Measurements from ENCODE around the gene ELOVL4. TPM values are rescaled to one million over a fixed set of nuclear protein-coding genes. Genes with fewer than 3 reads are reported as not detected.

The ELOVL4 gene
- total RNA-seq, 1 experiment from 2014 or later = 8.5 TPM

GRCh38 chr6:79869600-79870084 is 77.7 kb downstream of the ELOVL4 start (continued):
- no peak for TF ChIP-seq ZNF671 (CRISPR knock-in tag; IDR thresholded peaks at IDR 0.05)
- no peak for TF ChIP-seq ESRRA (CRISPR knock-in tag; IDR thresholded peaks at IDR 0.05; ENCODE audit: borderline replicate concordance)
- TF ChIP-seq CREM (CRISPR knock-in tag; IDR thresholded peaks at IDR 0.05) = no peak
- TF ChIP-seq TEAD4 (CRISPR knock-in tag; IDR thresholded peaks at IDR 0.05) = no peak
- no peak for TF ChIP-seq RELA (CRISPR knock-in tag; IDR thresholded peaks at IDR 0.05; ENCODE audit: borderline replicate concordance)
- TF ChIP-seq, protein P1, sequence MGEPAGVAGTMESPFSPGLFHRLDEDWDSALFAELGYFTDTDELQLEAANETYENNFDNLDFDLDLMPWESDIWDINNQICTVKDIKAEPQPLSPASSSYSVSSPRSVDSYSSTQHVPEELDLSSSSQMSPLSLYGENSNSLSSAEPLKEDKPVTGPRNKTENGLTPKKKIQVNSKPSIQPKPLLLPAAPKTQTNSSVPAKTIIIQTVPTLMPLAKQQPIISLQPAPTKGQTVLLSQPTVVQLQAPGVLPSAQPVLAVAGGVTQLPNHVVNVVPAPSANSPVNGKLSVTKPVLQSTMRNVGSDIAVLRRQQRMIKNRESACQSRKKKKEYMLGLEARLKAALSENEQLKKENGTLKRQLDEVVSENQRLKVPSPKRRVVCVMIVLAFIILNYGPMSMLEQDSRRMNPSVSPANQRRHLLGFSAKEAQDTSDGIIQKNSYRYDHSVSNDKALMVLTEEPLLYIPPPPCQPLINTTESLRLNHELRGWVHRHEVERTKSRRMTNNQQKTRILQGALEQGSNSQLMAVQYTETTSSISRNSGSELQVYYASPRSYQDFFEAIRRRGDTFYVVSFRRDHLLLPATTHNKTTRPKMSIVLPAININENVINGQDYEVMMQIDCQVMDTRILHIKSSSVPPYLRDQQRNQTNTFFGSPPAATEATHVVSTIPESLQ (CRISPR knock-in tag; IDR thresholded peaks at IDR 0.05) = no peak
- no peak for TF ChIP-seq OVOL2 (CRISPR knock-in tag; IDR thresholded peaks at IDR 0.05; ENCODE audit: borderline replicate concordance)
- TF ChIP-seq JUN (CRISPR knock-in tag; IDR thresholded peaks at IDR 0.05) = no peak
- 0 out of 2 replicates have a peak, but pooled peaks have one; percentile 23 for TF ChIP-seq FOXP4 (CRISPR knock-in tag; IDR thresholded peaks at IDR 0.05)
- TF ChIP-seq TP53 (CRISPR knock-in tag; IDR thresholded peaks at IDR 0.05) = no peak
- TF ChIP-seq, protein P2, sequence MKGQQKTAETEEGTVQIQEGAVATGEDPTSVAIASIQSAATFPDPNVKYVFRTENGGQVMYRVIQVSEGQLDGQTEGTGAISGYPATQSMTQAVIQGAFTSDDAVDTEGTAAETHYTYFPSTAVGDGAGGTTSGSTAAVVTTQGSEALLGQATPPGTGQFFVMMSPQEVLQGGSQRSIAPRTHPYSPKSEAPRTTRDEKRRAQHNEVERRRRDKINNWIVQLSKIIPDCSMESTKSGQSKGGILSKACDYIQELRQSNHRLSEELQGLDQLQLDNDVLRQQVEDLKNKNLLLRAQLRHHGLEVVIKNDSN (CRISPR knock-in tag; IDR thresholded peaks at IDR 0.05) = no peak
- TF ChIP-seq IRF2 (CRISPR knock-in tag; IDR thresholded peaks at IDR 0.05; ENCODE audit: borderline replicate concordance, low read depth) = no peak
- TF ChIP-seq HMGA2 (CRISPR knock-in tag; IDR thresholded peaks at IDR 0.05) = no peak
- peak; percentile 91 for TF ChIP-seq CTCF (IDR thresholded peaks at IDR 0.05)
- TF ChIP-seq ZNF317 (CRISPR knock-in tag; IDR thresholded peaks at IDR 0.05; ENCODE audit: borderline replicate concordance, low read depth) = no peak
- TF ChIP-seq, protein P3, sequence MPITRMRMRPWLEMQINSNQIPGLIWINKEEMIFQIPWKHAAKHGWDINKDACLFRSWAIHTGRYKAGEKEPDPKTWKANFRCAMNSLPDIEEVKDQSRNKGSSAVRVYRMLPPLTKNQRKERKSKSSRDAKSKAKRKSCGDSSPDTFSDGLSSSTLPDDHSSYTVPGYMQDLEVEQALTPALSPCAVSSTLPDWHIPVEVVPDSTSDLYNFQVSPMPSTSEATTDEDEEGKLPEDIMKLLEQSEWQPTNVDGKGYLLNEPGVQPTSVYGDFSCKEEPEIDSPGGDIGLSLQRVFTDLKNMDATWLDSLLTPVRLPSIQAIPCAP (CRISPR knock-in tag; IDR thresholded peaks at IDR 0.05) = no peak
- TF ChIP-seq ZNF532 (CRISPR knock-in tag; IDR thresholded peaks at IDR 0.05; ENCODE audit: borderline replicate concordance) = no peak
- TF ChIP-seq ETV6 (CRISPR knock-in tag; IDR thresholded peaks at IDR 0.05) = no peak; the same call in 1 of the 2 replicates
- TF ChIP-seq, protein P4, sequence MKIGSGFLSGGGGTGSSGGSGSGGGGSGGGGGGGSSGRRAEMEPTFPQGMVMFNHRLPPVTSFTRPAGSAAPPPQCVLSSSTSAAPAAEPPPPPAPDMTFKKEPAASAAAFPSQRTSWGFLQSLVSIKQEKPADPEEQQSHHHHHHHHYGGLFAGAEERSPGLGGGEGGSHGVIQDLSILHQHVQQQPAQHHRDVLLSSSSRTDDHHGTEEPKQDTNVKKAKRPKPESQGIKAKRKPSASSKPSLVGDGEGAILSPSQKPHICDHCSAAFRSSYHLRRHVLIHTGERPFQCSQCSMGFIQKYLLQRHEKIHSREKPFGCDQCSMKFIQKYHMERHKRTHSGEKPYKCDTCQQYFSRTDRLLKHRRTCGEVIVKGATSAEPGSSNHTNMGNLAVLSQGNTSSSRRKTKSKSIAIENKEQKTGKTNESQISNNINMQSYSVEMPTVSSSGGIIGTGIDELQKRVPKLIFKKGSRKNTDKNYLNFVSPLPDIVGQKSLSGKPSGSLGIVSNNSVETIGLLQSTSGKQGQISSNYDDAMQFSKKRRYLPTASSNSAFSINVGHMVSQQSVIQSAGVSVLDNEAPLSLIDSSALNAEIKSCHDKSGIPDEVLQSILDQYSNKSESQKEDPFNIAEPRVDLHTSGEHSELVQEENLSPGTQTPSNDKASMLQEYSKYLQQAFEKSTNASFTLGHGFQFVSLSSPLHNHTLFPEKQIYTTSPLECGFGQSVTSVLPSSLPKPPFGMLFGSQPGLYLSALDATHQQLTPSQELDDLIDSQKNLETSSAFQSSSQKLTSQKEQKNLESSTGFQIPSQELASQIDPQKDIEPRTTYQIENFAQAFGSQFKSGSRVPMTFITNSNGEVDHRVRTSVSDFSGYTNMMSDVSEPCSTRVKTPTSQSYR (CRISPR knock-in tag; IDR thresholded peaks at IDR 0.05) = no peak
- no peak for TF ChIP-seq TCF7 (CRISPR knock-in tag; IDR thresholded peaks at IDR 0.05; ENCODE audit: low read depth)
- TF ChIP-seq ATF2 (CRISPR knock-in tag; IDR thresholded peaks at IDR 0.05; ENCODE audit: borderline replicate concordance, low read depth) = no peak
- no peak for TF ChIP-seq PRRX2 (CRISPR knock-in tag; IDR thresholded peaks at IDR 0.05)

Measured in WTC11 (cell line).